HepG2 (cell line): ENCODE results near the gene LHX3.

Experiments
- ATAD3A ChIP-seq: sonication (generic); formaldehyde crosslinking; IDR thresholded peaks from 2 replicates; pipeline ENCODE4 v1.4.0; 2020; ENCODE audit warnings: missing genetic modification reagents
- ERF ChIP-seq: IDR thresholded peaks from 2 replicates; pipeline ENCODE4 v1.6.1; 2018; ENCODE audit warnings: missing biosample characterization, missing genetic modification reagents
- HNRNPL ChIP-seq: fragments of 200-400 bp; formaldehyde crosslinking; IDR thresholded peaks from 2 replicates; pipeline ENCODE4 v1.6.1; 2017; ENCODE audit warnings: mild to moderate bottlenecking, low read depth, low read length
- HNRNPLL ChIP-seq: fragments of 200-400 bp; formaldehyde crosslinking; IDR thresholded peaks from 2 replicates; pipeline ENCODE4 v1.6.1; 2017; ENCODE audit warnings: mild to moderate bottlenecking, low read depth, low read length; ENCODE audit not compliant: poor library complexity, severe bottlenecking
- POLR2AphosphoS2 ChIP-seq: IDR thresholded peaks from 2 replicates; pipeline ENCODE4 v1.6.1; 2011; ENCODE audit warnings: low read depth, low read length, improper control_type of control experiment
- PTBP1 ChIP-seq: fragments of 200-400 bp; formaldehyde crosslinking; IDR thresholded peaks from 2 replicates; pipeline ENCODE4 v1.6.1; 2018; ENCODE audit warnings: low read length, low read depth; ENCODE audit not compliant: poor library complexity, severe bottlenecking
- RAD21 ChIP-seq: fragments of 450-650 bp; formaldehyde crosslinking; IDR thresholded peaks from 2 replicates; pipeline ENCODE4 v1.5.0; 2020; ENCODE audit warnings: mild to moderate bottlenecking
- RBAK ChIP-seq: sonication (generic); formaldehyde crosslinking; IDR thresholded peaks from 2 replicates; pipeline ENCODE4 v1.5.1; 2020; ENCODE audit warnings: mild to moderate bottlenecking, missing genetic modification reagents
- SMARCE1 ChIP-seq: fragments of 450-650 bp; IDR thresholded peaks from 2 replicates; pipeline ENCODE4 v1.6.1; 2017; ENCODE audit warnings: borderline replicate concordance
- SP2 ChIP-seq: sonication (generic); formaldehyde crosslinking; IDR thresholded peaks from 2 replicates; pipeline ENCODE4 v1.5.1; 2020; ENCODE audit warnings: mild to moderate bottlenecking, missing genetic modification reagents
- ZNF317 ChIP-seq: sonication (generic); formaldehyde crosslinking; IDR thresholded peaks from 2 replicates; pipeline ENCODE4 v1.5.0; 2020; ENCODE audit warnings: mild to moderate bottlenecking, missing genetic modification reagents
- ZNF44 ChIP-seq: sonication (generic); formaldehyde crosslinking; IDR thresholded peaks from 2 replicates; pipeline ENCODE4 v1.5.1; 2020; ENCODE audit warnings: mild to moderate bottlenecking, missing genetic modification reagents
- ZNF549 ChIP-seq: sonication (generic); formaldehyde crosslinking; IDR thresholded peaks from 2 replicates; pipeline ENCODE4 v1.5.0; 2020; ENCODE audit warnings: missing genetic modification reagents
- TF ChIP-seq, protein P1 (sequence below): sonication (generic); formaldehyde crosslinking; IDR thresholded peaks from 2 replicates; pipeline ENCODE4 v1.5.0; 2020; ENCODE audit warnings: mild to moderate bottlenecking, missing genetic modification reagents, moderate library complexity

DNA sequence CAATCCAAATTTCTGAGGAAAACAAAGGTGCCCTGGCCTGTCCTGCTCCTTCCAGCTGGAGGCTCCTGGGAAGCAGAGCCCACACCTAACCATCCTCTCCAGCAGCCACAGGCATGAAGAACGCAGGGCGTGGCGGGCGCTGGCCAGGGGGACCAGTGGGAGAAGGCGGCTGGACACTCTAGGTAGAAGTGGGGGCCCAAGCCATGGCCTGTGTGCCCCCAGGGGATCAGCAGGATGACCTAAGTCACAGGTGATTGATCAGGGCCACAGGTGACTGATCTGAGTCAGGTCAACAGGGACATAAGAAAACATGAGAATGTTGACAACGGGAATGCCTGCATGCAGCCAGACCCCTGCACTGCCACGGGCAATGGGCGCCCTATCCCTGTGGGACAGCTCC, 37.3 kb upstream of the LHX3 start:
- TF ChIP-seq ATAD3A (CRISPR knock-in tag) (no peak), ZNF44 (no peak), RBAK (CRISPR knock-in tag) (no peak), ZNF317 (no peak), HNRNPL (no peak), POLR2AphosphoS2 (no peak), SMARCE1 (no peak), PTBP1 (no peak), ZNF549 (CRISPR knock-in tag) (no peak), RAD21 (CRISPR knock-in tag) (no peak), HNRNPLL (no peak), SP2 (CRISPR knock-in tag) (no peak), ERF (no peak)
- TF ChIP-seq, protein P1, sequence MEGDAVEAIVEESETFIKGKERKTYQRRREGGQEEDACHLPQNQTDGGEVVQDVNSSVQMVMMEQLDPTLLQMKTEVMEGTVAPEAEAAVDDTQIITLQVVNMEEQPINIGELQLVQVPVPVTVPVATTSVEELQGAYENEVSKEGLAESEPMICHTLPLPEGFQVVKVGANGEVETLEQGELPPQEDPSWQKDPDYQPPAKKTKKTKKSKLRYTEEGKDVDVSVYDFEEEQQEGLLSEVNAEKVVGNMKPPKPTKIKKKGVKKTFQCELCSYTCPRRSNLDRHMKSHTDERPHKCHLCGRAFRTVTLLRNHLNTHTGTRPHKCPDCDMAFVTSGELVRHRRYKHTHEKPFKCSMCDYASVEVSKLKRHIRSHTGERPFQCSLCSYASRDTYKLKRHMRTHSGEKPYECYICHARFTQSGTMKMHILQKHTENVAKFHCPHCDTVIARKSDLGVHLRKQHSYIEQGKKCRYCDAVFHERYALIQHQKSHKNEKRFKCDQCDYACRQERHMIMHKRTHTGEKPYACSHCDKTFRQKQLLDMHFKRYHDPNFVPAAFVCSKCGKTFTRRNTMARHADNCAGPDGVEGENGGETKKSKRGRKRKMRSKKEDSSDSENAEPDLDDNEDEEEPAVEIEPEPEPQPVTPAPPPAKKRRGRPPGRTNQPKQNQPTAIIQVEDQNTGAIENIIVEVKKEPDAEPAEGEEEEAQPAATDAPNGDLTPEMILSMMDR (CRISPR knock-in tag): no peak
